ENCODE measurements around the gene KCNG2.

DNA sequence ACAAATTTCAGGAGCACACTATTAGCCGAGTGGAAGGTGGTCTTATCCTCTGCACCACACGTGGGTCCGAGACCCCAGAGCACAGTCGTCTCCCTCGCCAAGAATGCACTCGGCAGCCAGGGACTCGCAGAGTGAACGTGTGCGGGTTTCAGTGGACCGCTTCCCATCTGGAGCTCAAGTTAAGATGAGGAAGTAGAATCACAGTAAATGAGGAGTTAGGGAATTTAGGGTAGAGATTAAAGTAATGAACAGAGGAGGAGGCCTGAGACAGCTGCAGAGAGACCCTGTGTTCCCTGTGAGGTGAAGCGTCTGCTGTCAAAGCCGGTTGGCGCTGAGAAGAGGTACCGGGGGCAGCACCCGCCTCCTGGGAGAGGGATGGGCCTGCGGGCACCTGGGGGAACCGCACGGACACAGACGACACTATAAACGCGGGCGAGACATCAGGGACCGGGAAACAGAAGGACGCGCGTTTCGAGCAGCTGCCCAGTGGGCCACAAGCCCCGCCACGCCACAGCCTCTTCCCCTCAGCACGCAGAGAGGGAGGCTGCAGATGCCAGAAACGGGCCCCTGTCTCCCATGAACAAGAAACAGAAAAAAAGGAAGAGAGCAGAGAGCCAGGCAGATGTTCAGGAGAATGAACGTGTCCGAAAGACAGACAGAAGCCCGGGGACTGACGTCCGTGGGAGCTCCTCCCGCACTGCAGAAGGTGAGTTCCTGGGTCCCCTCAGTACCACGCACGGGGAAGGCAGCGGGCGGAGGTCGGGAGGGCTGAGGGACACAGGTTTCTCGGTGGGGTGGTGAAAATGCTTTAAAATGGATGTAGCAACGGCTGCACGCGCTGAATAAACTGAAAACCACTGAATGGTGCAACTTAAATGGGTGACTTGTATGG lies 5.4 kb upstream of the KCNG2 start:
- TF ChIP-seq, protein P1, sequence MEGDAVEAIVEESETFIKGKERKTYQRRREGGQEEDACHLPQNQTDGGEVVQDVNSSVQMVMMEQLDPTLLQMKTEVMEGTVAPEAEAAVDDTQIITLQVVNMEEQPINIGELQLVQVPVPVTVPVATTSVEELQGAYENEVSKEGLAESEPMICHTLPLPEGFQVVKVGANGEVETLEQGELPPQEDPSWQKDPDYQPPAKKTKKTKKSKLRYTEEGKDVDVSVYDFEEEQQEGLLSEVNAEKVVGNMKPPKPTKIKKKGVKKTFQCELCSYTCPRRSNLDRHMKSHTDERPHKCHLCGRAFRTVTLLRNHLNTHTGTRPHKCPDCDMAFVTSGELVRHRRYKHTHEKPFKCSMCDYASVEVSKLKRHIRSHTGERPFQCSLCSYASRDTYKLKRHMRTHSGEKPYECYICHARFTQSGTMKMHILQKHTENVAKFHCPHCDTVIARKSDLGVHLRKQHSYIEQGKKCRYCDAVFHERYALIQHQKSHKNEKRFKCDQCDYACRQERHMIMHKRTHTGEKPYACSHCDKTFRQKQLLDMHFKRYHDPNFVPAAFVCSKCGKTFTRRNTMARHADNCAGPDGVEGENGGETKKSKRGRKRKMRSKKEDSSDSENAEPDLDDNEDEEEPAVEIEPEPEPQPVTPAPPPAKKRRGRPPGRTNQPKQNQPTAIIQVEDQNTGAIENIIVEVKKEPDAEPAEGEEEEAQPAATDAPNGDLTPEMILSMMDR (IDR thresholded peaks at IDR 0.05) = no peak
- TF ChIP-seq POLR2AphosphoS5 (IDR thresholded peaks at IDR 0.05) = no peak

Data from gastroesophageal sphincter (tissue), 3 donors.